ENCODE results near the gene IL5.
A peak's percentile ranks its signal among the peaks of the same experiment; 100 is the strongest.
"Not testable (repeated sequence)": the region's sequence is repeated elsewhere in the genome, so short reads cannot be mapped to it uniquely, and the experiment has no call there.

The IL5 gene

GRCh38 chr5:132543472-132544201 lies at the start of gene IL5:
Gene IL5, minus strand, starts transcription at chr5:132543522. Its CDS starts 44 bp downstream, at chr5:132543478.
- no peak for DNase-seq (ENCODE audit: low read depth)

- no peak for DNase-seq (ENCODE audit: low read depth)
Observed at GRCh38 chr5:132592521-132592920, 49.2 kb upstream of the IL5 start.

- DNase-seq (ENCODE audit: low read depth): no peak
Observed at GRCh38 chr5:132591145-132591544, 47.8 kb upstream of the IL5 start.

GRCh38 chr5:132589467-132589866 lies 46.1 kb upstream of the IL5 start:
- no peak for DNase-seq (ENCODE audit: low read depth)

GRCh38 chr5:132586063-132586462 lies 42.7 kb upstream of the IL5 start:
- DNase-seq (ENCODE audit: low read depth): no peak

GRCh38 chr5:132584560-132584959 lies 41.2 kb upstream of the IL5 start:
- not testable (repeated sequence) for DNase-seq (ENCODE audit: low read depth)

- DNase-seq (ENCODE audit: low read depth): no peak
Observed at GRCh38 chr5:132576123-132576522, 32.8 kb upstream of the IL5 start.

GRCh38 chr5:132566657-132567056 lies 23.3 kb upstream of the IL5 start:
- DNase-seq (ENCODE audit: low read depth): no peak

- DNase-seq (ENCODE audit: low read depth): not testable (repeated sequence)
Observed at GRCh38 chr5:132564555-132564954, 21.2 kb upstream of the IL5 start.

- no peak for DNase-seq (ENCODE audit: low read depth)
Observed at GRCh38 chr5:132561601-132562000, 18.3 kb upstream of the IL5 start.

GRCh38 chr5:132559383-132560060 lies 16.2 kb upstream of the IL5 start:
- no peak for DNase-seq (ENCODE audit: low read depth)

- peak; percentile 4 for DNase-seq (ENCODE audit: low read depth)
Observed at GRCh38 chr5:132557478-132558172, 14.3 kb upstream of the IL5 start.

- peak; percentile 85 for DNase-seq (ENCODE audit: low read depth)
Observed at GRCh38 chr5:132556763-132557477, 13.6 kb upstream of the IL5 start, which contains the start of gene RAD50. Gene RAD50, plus strand, starts transcription at chr5:132556977. Its CDS starts 348 bp downstream, at chr5:132557325.

GRCh38 chr5:132556153-132556762 lies 12.9 kb upstream of the IL5 start:
- DNase-seq (ENCODE audit: low read depth): no peak

GRCh38 chr5:132549576-132549975 lies 6.3 kb upstream of the IL5 start:
- DNase-seq (ENCODE audit: low read depth): no peak

- not testable (repeated sequence) for DNase-seq (ENCODE audit: low read depth)
Observed at GRCh38 chr5:132548834-132549233, 5.5 kb upstream of the IL5 start.

- no peak for DNase-seq (ENCODE audit: low read depth)
Observed at GRCh38 chr5:132547269-132547668, 3.9 kb upstream of the IL5 start.

GRCh38 chr5:132546108-132546507 lies 2.8 kb upstream of the IL5 start:
- no peak for DNase-seq (ENCODE audit: low read depth)

GRCh38 chr5:132540764-132541163 lies 2.6 kb downstream of the IL5 start:
- no peak for DNase-seq (ENCODE audit: low read depth)

GRCh38 chr5:132540149-132540548 lies 3.2 kb downstream of the IL5 start:
- no peak for DNase-seq (ENCODE audit: low read depth)

GRCh38 chr5:132539716-132540115 lies 3.6 kb downstream of the IL5 start:
- DNase-seq (ENCODE audit: low read depth): no peak

GRCh38 chr5:132530946-132531345 lies 12.4 kb downstream of the IL5 start:
- no peak for DNase-seq (ENCODE audit: low read depth)

Measured in stimulated activated CD8-positive, alpha-beta memory T cell treated with anti-CD3 and anti-CD28 coated beads, Interleukin-12 subunit alpha, Interleukin-12 subunit beta, amount 100 ng/mL, for 1 hour (primary cell).